22Rv1 (cell line): ENCODE results near the gene DEGS2.

Source experiments
- H3K27ac ChIP-seq: fragments of 450-650 bp; 2 replicates; pipeline ENCODE4 v1.5.1; 2017
- ZFX ChIP-seq: fragments of 450-650 bp; IDR thresholded peaks from 2 replicates; pipeline ENCODE4 v1.6.1; 2017; ENCODE audit warnings: antibody characterized with exemption, borderline replicate concordance
- TF ChIP-seq, protein P1 (sequence below): fragments of 450-650 bp; IDR thresholded peaks from 2 replicates; pipeline ENCODE4 v1.5.1; 2017; ENCODE audit warnings: mild to moderate bottlenecking

DEGS2 gene

DNA sequence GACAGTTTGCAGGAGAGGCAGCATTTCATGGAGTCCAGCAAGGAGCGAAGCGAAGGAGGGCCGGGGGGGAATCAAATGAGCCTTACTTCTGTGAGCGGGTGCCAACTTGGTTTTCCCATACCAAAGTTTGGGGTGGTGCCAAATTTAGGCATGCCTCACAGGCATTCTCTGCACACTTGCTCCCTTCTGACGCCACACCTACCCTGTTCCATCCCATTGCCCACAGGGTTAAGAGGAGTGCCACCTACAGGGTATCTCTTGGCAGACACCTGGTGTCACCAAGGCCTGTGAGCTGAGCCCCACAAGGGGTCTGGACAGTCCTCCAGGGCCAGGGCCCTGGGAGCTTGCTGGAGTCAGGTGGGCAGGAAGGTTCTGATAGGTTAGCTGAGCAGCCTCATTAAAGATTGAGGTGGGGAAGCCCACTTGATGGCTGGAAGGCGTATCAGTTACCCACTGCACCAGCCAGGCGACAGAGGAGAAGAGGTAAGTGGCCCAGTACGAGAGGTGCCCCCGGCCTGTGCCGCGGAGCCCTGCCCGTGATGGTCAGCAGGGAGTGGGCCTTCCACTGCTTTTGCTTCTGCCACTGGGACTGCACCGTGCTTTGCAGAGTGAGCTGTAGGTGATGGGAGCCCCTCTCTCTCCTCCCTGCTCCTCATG lies 45.2 kb downstream of the DEGS2 start:
- no peak overlapping the region for H3K27ac ChIP-seq
- no peak for TF ChIP-seq ZFX
- TF ChIP-seq, protein P1, sequence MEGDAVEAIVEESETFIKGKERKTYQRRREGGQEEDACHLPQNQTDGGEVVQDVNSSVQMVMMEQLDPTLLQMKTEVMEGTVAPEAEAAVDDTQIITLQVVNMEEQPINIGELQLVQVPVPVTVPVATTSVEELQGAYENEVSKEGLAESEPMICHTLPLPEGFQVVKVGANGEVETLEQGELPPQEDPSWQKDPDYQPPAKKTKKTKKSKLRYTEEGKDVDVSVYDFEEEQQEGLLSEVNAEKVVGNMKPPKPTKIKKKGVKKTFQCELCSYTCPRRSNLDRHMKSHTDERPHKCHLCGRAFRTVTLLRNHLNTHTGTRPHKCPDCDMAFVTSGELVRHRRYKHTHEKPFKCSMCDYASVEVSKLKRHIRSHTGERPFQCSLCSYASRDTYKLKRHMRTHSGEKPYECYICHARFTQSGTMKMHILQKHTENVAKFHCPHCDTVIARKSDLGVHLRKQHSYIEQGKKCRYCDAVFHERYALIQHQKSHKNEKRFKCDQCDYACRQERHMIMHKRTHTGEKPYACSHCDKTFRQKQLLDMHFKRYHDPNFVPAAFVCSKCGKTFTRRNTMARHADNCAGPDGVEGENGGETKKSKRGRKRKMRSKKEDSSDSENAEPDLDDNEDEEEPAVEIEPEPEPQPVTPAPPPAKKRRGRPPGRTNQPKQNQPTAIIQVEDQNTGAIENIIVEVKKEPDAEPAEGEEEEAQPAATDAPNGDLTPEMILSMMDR = no peak

DNA sequence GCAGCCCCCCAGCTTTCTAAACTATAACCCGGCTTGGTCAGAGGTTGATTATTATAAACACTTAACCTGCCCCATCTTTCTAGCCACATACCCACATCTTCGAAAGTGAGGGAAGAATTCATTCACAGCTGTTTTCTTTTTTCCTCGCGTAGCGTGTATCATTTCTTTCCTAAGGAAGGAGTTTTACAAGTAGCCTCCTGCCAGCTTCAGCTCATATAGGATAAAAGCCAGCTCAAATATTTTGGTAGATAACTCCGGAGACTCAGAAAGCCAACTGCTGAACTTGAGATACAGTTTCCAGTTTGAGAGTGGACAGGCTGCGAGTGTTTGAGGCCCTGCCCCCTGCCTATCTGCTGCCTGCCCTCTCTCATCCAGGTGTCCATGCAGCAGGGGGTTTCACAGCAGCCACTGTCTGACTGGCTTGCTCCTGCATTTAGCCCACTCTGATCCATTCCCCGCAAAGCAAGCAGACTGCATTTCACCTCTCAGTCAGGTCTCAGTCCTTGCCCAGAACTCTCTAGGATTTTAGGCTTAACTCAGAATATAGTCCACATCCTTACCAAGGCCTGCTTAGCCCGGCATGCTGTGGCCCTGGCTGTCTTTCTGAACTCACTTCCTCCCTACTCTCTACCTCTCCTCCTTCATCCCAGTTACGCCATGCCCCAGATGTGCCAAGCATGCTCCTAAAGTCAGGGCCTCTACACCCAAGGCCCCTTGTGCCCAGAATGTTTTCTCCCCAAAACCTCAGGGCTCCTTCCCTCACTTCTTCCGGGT lies 47.3 kb downstream of the DEGS2 start:
- TF ChIP-seq, protein P1 = no peak
- TF ChIP-seq ZFX = no peak
- H3K27ac ChIP-seq = no peak overlapping the region

DNA sequence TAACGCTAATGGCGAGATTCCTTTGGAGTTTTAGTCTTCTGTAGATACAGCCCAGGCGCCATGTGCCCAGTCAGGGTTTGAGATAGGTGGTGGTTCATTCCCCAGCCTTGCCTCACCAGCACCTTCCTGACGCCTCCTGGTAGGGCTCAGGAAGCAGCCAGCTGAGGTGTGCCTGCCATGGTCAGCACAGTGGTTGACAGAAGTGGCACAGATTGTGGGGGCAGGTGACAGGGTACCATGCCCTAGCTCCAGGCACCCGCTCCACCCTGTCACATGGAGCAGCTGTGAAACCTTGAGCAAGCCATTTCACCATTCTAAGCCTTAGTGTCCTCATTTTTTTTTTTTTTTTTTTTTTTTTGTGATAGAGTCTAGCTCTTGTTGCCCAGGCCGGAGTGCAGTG lies 48.6 kb downstream of the DEGS2 start:
- TF ChIP-seq ZFX = no peak
- no peak overlapping the region for H3K27ac ChIP-seq

DNA sequence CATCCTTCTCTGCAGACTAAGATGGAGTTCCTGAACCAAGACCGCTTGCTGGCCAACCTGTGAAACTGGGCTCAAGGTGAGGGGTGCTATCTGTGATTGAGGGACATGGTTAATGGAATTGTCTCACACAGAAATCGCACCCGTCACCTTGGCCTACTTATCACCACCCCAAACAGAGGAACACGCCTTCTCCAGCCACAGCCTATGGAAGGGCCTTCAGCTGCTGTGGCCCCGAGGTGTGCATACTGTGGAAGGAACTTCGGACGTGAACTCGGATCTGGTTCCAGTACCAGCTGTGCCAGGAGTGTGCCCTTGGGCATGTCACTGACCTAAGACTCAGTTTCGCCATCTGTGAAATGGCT lies 49.9 kb downstream of the DEGS2 start:
- no peak overlapping the region for H3K27ac ChIP-seq
- TF ChIP-seq, protein P1 = no peak
- no peak for TF ChIP-seq ZFX

DNA sequence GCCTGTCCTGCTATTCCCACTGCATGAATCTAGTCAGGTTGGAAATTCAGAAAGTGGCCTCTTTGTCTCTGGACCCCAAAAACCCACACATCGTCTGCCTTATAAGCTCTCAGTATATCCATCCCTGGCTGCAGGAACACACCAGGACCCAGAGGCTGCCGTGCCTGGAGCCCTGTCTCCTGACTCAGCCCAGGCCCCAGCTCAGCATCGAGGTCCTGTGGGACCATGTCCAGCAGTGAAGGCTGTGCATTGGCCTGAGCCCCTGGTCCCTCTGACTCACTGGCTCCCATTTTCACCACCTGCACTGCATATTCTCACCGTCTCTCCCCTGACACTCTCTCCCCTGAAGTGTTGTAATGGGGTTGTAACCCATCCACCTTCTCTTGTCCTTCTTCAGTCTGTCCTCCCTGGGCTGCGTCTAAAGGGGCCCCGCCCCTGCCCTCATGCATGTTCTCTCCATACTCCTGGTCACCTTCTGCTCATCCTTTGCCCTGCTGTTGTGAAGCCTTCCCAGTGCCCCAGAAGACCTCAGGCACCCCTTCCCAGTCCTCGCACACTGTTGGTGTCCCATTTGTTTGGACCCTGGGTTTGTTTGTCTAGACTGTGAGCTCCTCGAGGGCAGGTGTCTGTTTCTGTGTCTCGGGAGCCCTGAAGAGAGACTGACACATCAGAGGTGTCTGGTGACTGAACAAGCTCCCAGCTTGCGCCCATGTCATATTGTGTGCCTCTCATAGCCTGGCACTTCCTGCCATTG lies 50.4 kb downstream of the DEGS2 start:
- TF ChIP-seq, protein P1 = no peak
- TF ChIP-seq ZFX = no peak
- H3K27ac ChIP-seq = no peak overlapping the region

DNA sequence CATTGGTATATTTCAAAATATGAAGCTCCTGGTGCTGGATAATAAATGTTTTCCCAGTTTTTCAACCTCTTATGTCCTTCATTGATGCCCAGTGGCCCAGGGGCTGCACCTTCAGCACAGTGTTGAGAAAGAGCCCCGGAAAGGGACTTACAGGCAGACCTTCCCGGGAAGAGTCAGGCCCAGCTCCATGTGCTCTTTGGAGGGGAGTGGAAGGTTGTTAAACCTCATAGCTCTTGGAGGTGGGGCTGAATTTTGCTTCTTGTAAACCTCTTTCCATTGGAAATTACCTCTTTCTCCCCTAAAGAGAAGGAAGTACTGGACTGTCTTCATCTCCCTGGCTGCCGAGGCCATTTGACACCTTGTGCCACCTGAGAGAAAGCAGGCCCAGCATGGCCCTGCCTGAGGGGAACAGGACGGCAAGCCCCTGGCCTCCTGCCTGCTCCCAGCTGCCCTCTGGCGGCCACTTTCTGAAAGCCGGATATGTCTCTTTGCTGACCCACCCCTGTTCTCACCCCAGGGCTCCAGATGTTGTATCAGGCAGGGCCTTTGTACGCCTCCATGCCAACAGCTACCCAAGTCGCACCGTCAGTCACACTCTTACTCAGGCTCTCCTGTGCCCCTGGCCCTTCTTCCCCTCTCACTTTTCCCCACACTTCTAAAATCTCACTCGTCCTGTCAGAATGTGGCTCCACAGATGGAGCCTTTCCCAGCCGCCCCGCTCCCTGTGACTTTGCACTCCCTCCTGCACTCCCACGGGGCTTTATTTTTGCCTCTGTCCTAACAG lies 51.2 kb downstream of the DEGS2 start:
- no peak overlapping the region for H3K27ac ChIP-seq
- TF ChIP-seq, protein P1 = peak; percentile 97
- TF ChIP-seq ZFX = no peak

DNA sequence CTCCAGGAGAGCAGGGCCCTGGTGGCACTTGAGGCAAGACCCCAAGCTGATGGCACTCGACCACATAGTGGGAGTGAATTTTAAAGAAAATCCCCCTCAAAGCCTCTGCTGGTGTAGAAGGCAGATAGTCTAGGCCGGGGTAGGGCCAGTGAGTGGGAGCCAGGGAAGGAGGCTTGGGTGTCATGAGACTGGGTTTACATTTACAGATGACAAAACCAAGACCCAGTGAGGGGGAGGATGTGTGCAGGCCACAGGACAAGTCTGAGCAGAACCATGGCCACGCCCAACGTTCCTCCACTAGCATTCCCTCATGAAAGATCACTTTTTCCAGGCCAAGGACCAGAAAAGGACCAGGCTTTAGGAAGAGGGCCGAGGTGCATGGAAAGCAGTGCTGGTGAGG lies 52.2 kb downstream of the DEGS2 start:
- H3K27ac ChIP-seq = no peak overlapping the region

More for the DNA sequence above, 52.2 kb downstream of the DEGS2 start:
- TF ChIP-seq, protein P1 = no peak
- TF ChIP-seq ZFX = no peak
